ENCODE data around the gene WDR27.

WDR27 gene

GRCh38 chr6:169407325-169407724, 294.5 kb downstream of the WDR27 start:
- H3K36me3 Mint-ChIP-seq (ENCODE audit: insufficient read depth): no peaks in the 10 kb centered on the region
- H3K27me3 Mint-ChIP-seq: peaks cover 66% of the 10 kb centered on the region
- no peaks in the 10 kb centered on the region for H3K4me1 Mint-ChIP-seq
- no peak for ATAC-seq (replicated peaks; ENCODE audit: extremely low read depth, poor library complexity, severe bottlenecking)
- no peak overlapping the region for H3K4me3 Mint-ChIP-seq
- no peak for DNase-seq (ENCODE audit: low spot score in 2 of 2)
- H3K27ac Mint-ChIP-seq (ENCODE audit: low read depth): no peak overlapping the region
- H3K9me3 Mint-ChIP-seq: no peaks in the 10 kb centered on the region

All from central memory CD8-positive, alpha-beta T cell (primary cell).